K562 (cell line): ENCODE results near the gene CAMK2D. TPM values are rescaled to one million over a fixed set of nuclear protein-coding genes. Genes with fewer than 3 reads are reported as not detected.

Experiments used
- ATAC-seq: fragments of 200-7000 bp; cut with Tn5 transposase; 3 replicates; pipeline ENCODE4 v1.9.1; 2020; ENCODE audit warnings: moderate library complexity
- BruUV-seq: library from RNA; stranded (reverse); fragments of 400-500 nt; replicated peaks from 2 replicates; lab custom pipeline; 2021; lab: Mats Ljungman, UMichigan
- CTCF ChIA-PET: fragments of 300-600 bp; formaldehyde crosslinking; extraction: SDS; loops from one replicate; lab custom pipeline; 2021; ENCODE audit warnings: low intra/inter-chr PET ratio; lab: Yijun Ruan, JAX
- POLR2A ChIA-PET: fragments of 300-600, 350-650 bp; sonication (Branson Sonifier 250); formaldehyde crosslinking; extraction: SDS; loops from one replicate; lab custom pipeline; 2021; ENCODE audit warnings: antibody characterized with exemption, inconsistent platforms; lab: Yijun Ruan, JAX
- DNase-seq, 4 experiments: peaks; one replicate each; pipeline versions ENCODE4 v3.0.0 to v3.0.0-alpha.2; 2011 to 2018; ENCODE audit warnings: low spot score in 3 of 4, mixed read lengths in 3 of 4; ENCODE audit errors: extremely low read depth in 1 of 4
- FAIRE-seq: peaks from 2 replicates; lab custom pipeline; 2011; peaks lifted over from hg19 to GRCh38; lab: Jason Lieb, UNC
- H2AFZ ChIP-seq: 2 replicates; pipeline ENCODE4 v1.6.0; 2011; ENCODE audit warnings: low read depth, low read length, control low read depth, inconsistent platforms
- H3K27ac ChIP-seq: fragments of 200-600 bp; 3 replicates; pipeline ENCODE4 v1.8.0; 2011; ENCODE audit warnings: low read depth, mild to moderate bottlenecking, control low read depth, inconsistent platforms, low read length, moderate library complexity, mixed read lengths; ENCODE audit errors: extremely low read depth
- H3K27me3 ChIP-seq, 2 experiments: fragments of 300-600 bp in 1 of 2; 2 replicates in 1 of 2; 3 replicates in 1 of 2; pipeline versions ENCODE4 v1.6.0 to v1.8.0; 2011; ENCODE audit warnings: inconsistent platforms in 2 of 2, low read length in 2 of 2, mild to moderate bottlenecking in 1 of 2, mixed read lengths in 1 of 2, moderate library complexity in 1 of 2; ENCODE audit not compliant: control insufficient read depth in 2 of 2, insufficient read depth in 2 of 2
- H3K36me3 ChIP-seq: fragments of 300-600 bp; 3 replicates; pipeline ENCODE4 v1.8.0; 2011; ENCODE audit warnings: mild to moderate bottlenecking, low read length, inconsistent platforms; ENCODE audit not compliant: control insufficient read depth, insufficient read depth
- H3K4me1 ChIP-seq, 2 experiments: fragments of 200-600 bp in 1 of 2; replicated peaks in 1 of 2; 2 replicates in 1 of 2; 3 replicates in 1 of 2; pipeline versions ENCODE4 v1.5.1 to v1.8.0; 2011; ENCODE audit warnings: inconsistent platforms in 2 of 2, low read length in 2 of 2, mild to moderate bottlenecking in 1 of 2, mixed read lengths in 1 of 2, moderate library complexity in 1 of 2; ENCODE audit not compliant: control insufficient read depth in 2 of 2, insufficient read depth in 2 of 2
- H3K4me2 ChIP-seq: 2 replicates; pipeline ENCODE4 v1.6.1; 2011; ENCODE audit warnings: low read length, control low read depth, inconsistent platforms, mixed read lengths; ENCODE audit not compliant: insufficient read depth
- H3K4me3 ChIP-seq: fragments of 200-600 bp; sonication (generic), shearing (Covaris generic); 2 replicates; pipeline ENCODE4 v1.5.1; 2016; ENCODE audit warnings: control low read depth, inconsistent platforms
- H3K79me2 ChIP-seq: fragments of 200-600 bp; 3 replicates; pipeline ENCODE4 v1.8.0; 2011; ENCODE audit warnings: low read length, inconsistent platforms; ENCODE audit not compliant: control insufficient read depth, insufficient read depth
- H3K9ac ChIP-seq, 2 experiments: 2 replicates each; pipeline versions ENCODE4 v1.6.0 to v1.6.1; 2011; ENCODE audit warnings: low read depth in 2 of 2, low read length in 2 of 2, control low read depth in 1 of 2, inconsistent platforms in 1 of 2, mild to moderate bottlenecking in 1 of 2, mixed read lengths in 1 of 2; ENCODE audit not compliant: insufficient read depth in 1 of 2
- H3K9me1 ChIP-seq: one replicate; pipeline ENCODE4 v1.6.0; 2011; ENCODE audit warnings: inconsistent platforms, mild to moderate bottlenecking, low read length, moderate library complexity; ENCODE audit not compliant: control insufficient read depth, insufficient read depth
- H3K9me3 ChIP-seq: replicated peaks from 2 replicates; pipeline ENCODE4 v1.5.1; 2011; ENCODE audit warnings: low read depth, low read length, inconsistent platforms; ENCODE audit not compliant: control insufficient read depth, insufficient read depth
- H4K20me1 ChIP-seq: replicated peaks from 2 replicates; pipeline ENCODE4 v1.6.1; 2011; ENCODE audit warnings: low read length, inconsistent platforms, mixed read lengths; ENCODE audit not compliant: control insufficient read depth, insufficient read depth
- NR4A1 ChIP-seq, 2 experiments: fragments of 250-450 bp in 1 of 2; fragments of 450-650 bp in 1 of 2; sonication (Bioruptor Pico) in 1 of 2; IDR thresholded peaks; 2 replicates each; pipeline versions ENCODE4 v1.4.0 to v1.6.1; 2016 to 2020; ENCODE audit warnings: mild to moderate bottlenecking in 2 of 2, missing compliant biosample characterization in 1 of 2, missing genetic modification characterization in 1 of 2, moderate library complexity in 1 of 2
- SREBF2 ChIP-seq: sonication (generic); formaldehyde crosslinking; IDR thresholded peaks from 2 replicates; pipeline ENCODE4 v1.4.0; 2020; ENCODE audit warnings: mild to moderate bottlenecking, missing genetic modification reagents
- ZC3H8 ChIP-seq: fragments of 450-650 bp; IDR thresholded peaks from 2 replicates; pipeline ENCODE4 v1.6.1; 2017
- WGBS: fragments of 100-300 bp; shearing (Covaris generic); methylation state at CpG from one replicate; pipeline ENCODE4 v1.1.6; 2016; ENCODE audit warnings: low coverage, mixed read lengths; ENCODE audit not compliant: insufficient coverage; ENCODE audit errors: missing lambda C conversion rate; 5-methylcytosine and 5-hydroxymethylcytosine counted together
- in situ Hi-C: fragments of 300-500 bp; cut with MboI; formaldehyde crosslinking; loops from 4 replicates; pipeline ENCODE4 v1.15.0; 2018; ENCODE audit warnings: inconsistent platforms, mixed read lengths
- intact Hi-C: fragments of 100-400 bp; cut with micrococcal nuclease; formaldehyde crosslinking; loops from 2 replicates; pipeline ENCODE4 v1.14.2; 2022
- polyA plus RNA-seq, 8 experiments: library from polyadenylated mRNA; depleted of rRNA in 4 of 8; stranded (reverse) in 5 of 8; unstranded in 3 of 8; fragments of >200 nt; fragmentation: Nextera tagmentation in 2 of 8; fragmentation: Illumina TruSeq in 1 of 8; extraction: Ambion mirVana in 2 of 8; extraction: Trizol in 1 of 8; gene quantifications; 2 replicates each; pipeline versions ENCODE4 v1.2.1 to v1.2.3, GENCODE V29; 2011 to 2014; ENCODE audit warnings: inconsistent platforms in 1 of 8, missing spikeins in 1 of 8
- total RNA-seq, 7 experiments: library from RNA; depleted of rRNA in 6 of 7; stranded (reverse); fragments of >200 nt in 6 of 7; fragmentation: Illumina TruSeq in 2 of 7; extraction: Trizol in 2 of 7; gene quantifications; 2 replicates each; pipeline versions ENCODE4 v1.2.1 to v1.2.3, GENCODE V29; 2011 to 2021; ENCODE audit warnings: low replicate concordance in 1 of 7
- TF ChIP-seq, protein P1 (sequence below): fragments of 450-650 bp; IDR thresholded peaks from 2 replicates; pipeline ENCODE4 v1.6.1; 2017; ENCODE audit warnings: mild to moderate bottlenecking, moderate library complexity
- TF ChIP-seq, protein P2 (sequence below), 2 experiments: IDR thresholded peaks; 2 replicates each; pipeline ENCODE4 v1.6.1; 2012; ENCODE audit warnings: improper control_type of control experiment in 2 of 2, low read depth in 2 of 2, low read length in 2 of 2, borderline replicate concordance in 1 of 2

CAMK2D gene
- total and polyA plus RNA-seq, 9 of the 15 experiments (the other 6 are each of a cell fraction or from before 2014, with no cell fraction given), result 0.01 to 0.33 (median 0.04) TPM; not detected in 2

DNA sequence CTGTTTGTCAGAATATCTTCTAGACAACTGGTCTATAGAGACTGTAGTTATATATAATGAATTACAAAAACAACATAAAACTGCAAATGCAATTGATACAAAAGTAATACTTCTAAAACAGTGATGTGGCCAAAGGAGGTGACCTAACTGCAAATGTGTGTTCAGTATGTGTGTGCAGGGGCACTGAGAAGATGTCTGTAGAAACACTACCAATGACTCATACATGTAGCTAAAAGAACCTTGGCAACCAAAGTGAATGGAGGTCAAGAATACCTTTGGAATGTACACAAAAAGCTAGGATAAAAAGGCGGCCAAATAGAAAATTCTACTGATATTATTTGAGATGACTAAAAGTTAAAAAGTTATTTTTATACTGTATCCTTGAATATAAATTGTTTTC, 261.8 kb downstream of the CAMK2D start:
- no TSS peak for BruUV-seq
- TF ChIP-seq, protein P1, sequence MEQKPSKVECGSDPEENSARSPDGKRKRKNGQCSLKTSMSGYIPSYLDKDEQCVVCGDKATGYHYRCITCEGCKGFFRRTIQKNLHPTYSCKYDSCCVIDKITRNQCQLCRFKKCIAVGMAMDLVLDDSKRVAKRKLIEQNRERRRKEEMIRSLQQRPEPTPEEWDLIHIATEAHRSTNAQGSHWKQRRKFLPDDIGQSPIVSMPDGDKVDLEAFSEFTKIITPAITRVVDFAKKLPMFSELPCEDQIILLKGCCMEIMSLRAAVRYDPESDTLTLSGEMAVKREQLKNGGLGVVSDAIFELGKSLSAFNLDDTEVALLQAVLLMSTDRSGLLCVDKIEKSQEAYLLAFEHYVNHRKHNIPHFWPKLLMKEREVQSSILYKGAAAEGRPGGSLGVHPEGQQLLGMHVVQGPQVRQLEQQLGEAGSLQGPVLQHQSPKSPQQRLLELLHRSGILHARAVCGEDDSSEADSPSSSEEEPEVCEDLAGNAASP, result no peak
- TF ChIP-seq, protein P2, sequence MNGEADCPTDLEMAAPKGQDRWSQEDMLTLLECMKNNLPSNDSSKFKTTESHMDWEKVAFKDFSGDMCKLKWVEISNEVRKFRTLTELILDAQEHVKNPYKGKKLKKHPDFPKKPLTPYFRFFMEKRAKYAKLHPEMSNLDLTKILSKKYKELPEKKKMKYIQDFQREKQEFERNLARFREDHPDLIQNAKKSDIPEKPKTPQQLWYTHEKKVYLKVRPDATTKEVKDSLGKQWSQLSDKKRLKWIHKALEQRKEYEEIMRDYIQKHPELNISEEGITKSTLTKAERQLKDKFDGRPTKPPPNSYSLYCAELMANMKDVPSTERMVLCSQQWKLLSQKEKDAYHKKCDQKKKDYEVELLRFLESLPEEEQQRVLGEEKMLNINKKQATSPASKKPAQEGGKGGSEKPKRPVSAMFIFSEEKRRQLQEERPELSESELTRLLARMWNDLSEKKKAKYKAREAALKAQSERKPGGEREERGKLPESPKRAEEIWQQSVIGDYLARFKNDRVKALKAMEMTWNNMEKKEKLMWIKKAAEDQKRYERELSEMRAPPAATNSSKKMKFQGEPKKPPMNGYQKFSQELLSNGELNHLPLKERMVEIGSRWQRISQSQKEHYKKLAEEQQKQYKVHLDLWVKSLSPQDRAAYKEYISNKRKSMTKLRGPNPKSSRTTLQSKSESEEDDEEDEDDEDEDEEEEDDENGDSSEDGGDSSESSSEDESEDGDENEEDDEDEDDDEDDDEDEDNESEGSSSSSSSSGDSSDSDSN (IDR thresholded peaks at IDR 0.05; ENCODE audit: borderline replicate concordance in 1 of 2, low read depth in 2 of 2, low read length in 2 of 2), result no peak
- TF ChIP-seq NR4A1 (CRISPR knock-in tag; IDR thresholded peaks at IDR 0.05) (no peak), NR4A1 (tag; IDR thresholded peaks at IDR 0.05) (no peak), ZC3H8 (no peak), SREBF2 (CRISPR knock-in tag) (no peak)
- ATAC-seq (no peak), FAIRE-seq (no peak), DNase-seq (no peak)
- intact Hi-C loops (no loop called here), in situ Hi-C loops (no loop called here)
- Histone ChIP-seq H3K4me3 (no peak overlapping the region), H3K9ac (no peak overlapping the region), H3K79me2 (no peaks in the 10 kb centered on the region), H2AFZ (no peak overlapping the region), H3K9me3 (no peaks in the 10 kb centered on the region; the same call in 1 of the 2 replicates), H3K4me2 (no peak overlapping the region), H3K27ac (no peak overlapping the region), H3K9me1 (no peaks in the 10 kb centered on the region), H3K36me3 (no peaks in the 10 kb centered on the region), H3K4me1 (no peaks in the 10 kb centered on the region), H4K20me1 (no peaks in the 10 kb centered on the region), H3K27me3 (no peaks in the 10 kb centered on the region)
- CTCF ChIA-PET, result no interaction called here
- 8% methylated on average over 1 of the region's 1 CpG for WGBS
- POLR2A ChIA-PET, result no interaction called here
